ENCODE measurements around the gene POGK.

DNA sequence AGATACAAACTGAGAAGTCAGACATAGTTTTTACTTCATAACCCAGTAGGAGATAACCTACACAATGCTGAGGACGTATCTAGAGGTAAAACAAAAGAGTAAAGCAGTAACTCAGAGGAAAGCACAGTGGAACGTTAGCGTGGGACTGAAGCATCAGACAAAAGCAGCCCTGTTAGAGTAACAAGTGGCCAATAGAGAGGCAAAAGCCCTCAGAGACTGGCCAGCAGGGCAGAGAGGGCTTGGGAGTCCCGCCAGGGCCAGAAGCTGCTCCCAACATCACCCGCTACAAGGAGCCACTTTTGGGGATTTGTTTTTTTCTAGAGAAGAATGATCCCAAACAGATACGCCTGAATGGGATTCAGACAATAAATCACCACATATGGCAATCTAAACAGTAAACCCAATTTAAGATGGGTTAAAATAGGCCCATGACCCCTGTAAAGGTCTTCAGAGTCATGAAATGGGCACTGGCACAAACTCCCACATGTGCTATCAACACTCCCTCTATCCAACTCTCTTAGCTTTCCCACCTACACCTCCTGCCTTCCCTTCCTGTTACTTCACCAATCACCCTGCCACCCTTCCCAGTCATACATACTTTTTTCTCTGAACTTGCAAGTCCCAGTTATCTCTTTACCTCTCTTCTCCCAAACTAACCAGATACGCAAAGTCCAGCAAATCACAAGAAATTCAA, 19.6 kb downstream of the POGK start:
- TF ChIP-seq, protein P1, sequence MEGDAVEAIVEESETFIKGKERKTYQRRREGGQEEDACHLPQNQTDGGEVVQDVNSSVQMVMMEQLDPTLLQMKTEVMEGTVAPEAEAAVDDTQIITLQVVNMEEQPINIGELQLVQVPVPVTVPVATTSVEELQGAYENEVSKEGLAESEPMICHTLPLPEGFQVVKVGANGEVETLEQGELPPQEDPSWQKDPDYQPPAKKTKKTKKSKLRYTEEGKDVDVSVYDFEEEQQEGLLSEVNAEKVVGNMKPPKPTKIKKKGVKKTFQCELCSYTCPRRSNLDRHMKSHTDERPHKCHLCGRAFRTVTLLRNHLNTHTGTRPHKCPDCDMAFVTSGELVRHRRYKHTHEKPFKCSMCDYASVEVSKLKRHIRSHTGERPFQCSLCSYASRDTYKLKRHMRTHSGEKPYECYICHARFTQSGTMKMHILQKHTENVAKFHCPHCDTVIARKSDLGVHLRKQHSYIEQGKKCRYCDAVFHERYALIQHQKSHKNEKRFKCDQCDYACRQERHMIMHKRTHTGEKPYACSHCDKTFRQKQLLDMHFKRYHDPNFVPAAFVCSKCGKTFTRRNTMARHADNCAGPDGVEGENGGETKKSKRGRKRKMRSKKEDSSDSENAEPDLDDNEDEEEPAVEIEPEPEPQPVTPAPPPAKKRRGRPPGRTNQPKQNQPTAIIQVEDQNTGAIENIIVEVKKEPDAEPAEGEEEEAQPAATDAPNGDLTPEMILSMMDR (IDR thresholded peaks at IDR 0.05) = no peak
- TF ChIP-seq POLR2AphosphoS5 (IDR thresholded peaks at IDR 0.05) = no peak
- no peak for TF ChIP-seq POLR2A (IDR thresholded peaks at IDR 0.05)
